Measurements from ENCODE around the gene HDAC10.
"Not testable (repeated sequence)": the region's sequence is repeated elsewhere in the genome, so short reads cannot be mapped to it uniquely, and the experiment has no call there.

Gene HDAC10

DNA sequence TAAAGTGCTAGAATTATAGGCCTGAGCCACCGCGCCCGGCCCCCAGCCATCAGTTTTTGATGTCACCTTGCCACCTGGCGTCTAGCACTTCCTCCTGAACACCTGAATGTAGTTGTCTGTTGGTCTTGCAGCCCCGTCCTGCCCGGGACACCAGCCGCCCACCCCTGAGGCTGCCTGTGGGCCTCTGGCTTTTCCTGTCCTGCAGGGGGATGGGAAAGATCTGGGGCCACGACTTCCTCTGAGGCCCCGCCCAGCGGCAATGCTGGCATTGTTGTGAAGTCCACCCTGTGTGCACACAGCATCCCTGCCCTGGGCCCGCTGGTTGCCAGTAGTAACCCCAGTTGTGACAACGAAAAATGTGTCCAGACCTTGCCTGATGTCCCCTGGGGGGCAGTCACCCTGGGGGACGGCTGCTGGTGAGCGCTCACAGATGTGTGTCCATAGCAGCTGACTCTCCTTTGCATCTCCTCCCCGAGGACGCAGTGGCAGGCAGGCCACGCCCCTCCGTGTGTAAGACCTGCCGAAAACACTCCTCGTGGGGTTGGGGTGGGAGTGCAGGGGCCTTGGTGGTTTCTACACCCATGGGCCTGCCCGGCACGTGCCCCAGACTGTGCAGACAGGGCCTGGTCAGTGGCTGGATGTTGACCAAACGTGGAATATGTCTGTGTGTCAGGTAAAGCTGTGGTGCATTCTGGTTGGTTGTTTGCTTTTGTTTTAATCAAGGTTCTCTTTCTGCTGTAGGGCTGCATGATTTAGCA, 43.5 kb downstream of the HDAC10 start:
- Histone ChIP-seq H3K4me3 (replicated peaks; ENCODE audit: insufficient read depth, low read length) (no peak overlapping the region), H3K27ac (replicated peaks) (peak overlapping the region; percentile 16; the same call in 1 of the 2 replicates)
- no peak for DNase-seq (ENCODE audit: low read depth in 1 of 2, low spot score in 1 of 2)

DNA sequence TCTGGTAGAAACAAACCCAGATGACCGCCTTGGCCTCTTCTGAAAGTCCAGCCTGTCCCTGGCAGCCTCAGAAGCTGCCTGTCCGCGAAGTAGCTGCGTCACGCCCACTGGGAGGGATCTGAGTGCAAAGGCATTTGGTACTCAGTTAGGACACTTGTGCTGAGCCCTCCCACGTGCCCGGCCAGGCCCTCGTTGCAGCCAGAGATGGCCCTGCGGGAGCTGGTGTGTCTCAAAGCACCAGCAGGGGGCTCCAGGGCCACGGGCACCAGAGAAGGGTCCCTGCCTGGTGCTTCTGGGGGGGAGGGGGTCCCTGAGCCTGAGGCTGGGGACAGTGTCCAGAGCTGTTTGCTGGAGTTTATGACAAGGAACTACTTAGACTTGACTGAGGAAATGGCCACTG, 44.5 kb downstream of the HDAC10 start:
- H3K27me3 ChIP-seq (ENCODE audit: insufficient read depth, poor library complexity, severe bottlenecking) = no peaks in the 10 kb centered on the region
- no peak for DNase-seq (ENCODE audit: low read depth in 1 of 2, low spot score in 1 of 2)
- H3K27ac ChIP-seq (replicated peaks) = no peak overlapping the region
- H3K4me3 ChIP-seq (replicated peaks; ENCODE audit: insufficient read depth, low read length) = no peak overlapping the region
- TF ChIP-seq SPI1 (IDR thresholded peaks at IDR 0.05; ENCODE audit: borderline replicate concordance, low read depth) (no peak), GABPA (IDR thresholded peaks at IDR 0.05; ENCODE audit: low read depth) (no peak), POLR2AphosphoS5 (IDR thresholded peaks at IDR 0.05; ENCODE audit: low read depth) (no peak)
- TF ChIP-seq, protein P1, sequence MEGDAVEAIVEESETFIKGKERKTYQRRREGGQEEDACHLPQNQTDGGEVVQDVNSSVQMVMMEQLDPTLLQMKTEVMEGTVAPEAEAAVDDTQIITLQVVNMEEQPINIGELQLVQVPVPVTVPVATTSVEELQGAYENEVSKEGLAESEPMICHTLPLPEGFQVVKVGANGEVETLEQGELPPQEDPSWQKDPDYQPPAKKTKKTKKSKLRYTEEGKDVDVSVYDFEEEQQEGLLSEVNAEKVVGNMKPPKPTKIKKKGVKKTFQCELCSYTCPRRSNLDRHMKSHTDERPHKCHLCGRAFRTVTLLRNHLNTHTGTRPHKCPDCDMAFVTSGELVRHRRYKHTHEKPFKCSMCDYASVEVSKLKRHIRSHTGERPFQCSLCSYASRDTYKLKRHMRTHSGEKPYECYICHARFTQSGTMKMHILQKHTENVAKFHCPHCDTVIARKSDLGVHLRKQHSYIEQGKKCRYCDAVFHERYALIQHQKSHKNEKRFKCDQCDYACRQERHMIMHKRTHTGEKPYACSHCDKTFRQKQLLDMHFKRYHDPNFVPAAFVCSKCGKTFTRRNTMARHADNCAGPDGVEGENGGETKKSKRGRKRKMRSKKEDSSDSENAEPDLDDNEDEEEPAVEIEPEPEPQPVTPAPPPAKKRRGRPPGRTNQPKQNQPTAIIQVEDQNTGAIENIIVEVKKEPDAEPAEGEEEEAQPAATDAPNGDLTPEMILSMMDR (IDR thresholded peaks at IDR 0.05; ENCODE audit: insufficient read depth, low read length) = no peak
- TF ChIP-seq, protein P2, sequence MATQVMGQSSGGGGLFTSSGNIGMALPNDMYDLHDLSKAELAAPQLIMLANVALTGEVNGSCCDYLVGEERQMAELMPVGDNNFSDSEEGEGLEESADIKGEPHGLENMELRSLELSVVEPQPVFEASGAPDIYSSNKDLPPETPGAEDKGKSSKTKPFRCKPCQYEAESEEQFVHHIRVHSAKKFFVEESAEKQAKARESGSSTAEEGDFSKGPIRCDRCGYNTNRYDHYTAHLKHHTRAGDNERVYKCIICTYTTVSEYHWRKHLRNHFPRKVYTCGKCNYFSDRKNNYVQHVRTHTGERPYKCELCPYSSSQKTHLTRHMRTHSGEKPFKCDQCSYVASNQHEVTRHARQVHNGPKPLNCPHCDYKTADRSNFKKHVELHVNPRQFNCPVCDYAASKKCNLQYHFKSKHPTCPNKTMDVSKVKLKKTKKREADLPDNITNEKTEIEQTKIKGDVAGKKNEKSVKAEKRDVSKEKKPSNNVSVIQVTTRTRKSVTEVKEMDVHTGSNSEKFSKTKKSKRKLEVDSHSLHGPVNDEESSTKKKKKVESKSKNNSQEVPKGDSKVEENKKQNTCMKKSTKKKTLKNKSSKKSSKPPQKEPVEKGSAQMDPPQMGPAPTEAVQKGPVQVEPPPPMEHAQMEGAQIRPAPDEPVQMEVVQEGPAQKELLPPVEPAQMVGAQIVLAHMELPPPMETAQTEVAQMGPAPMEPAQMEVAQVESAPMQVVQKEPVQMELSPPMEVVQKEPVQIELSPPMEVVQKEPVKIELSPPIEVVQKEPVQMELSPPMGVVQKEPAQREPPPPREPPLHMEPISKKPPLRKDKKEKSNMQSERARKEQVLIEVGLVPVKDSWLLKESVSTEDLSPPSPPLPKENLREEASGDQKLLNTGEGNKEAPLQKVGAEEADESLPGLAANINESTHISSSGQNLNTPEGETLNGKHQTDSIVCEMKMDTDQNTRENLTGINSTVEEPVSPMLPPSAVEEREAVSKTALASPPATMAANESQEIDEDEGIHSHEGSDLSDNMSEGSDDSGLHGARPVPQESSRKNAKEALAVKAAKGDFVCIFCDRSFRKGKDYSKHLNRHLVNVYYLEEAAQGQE (IDR thresholded peaks at IDR 0.05; ENCODE audit: insufficient replicate concordance, low read depth) = no peak

More for the DNA sequence above, 43.5 kb downstream of the HDAC10 start:
- TF ChIP-seq POLR2AphosphoS5 (IDR thresholded peaks at IDR 0.05; ENCODE audit: low read depth) = no peak
- TF ChIP-seq SPI1 (IDR thresholded peaks at IDR 0.05; ENCODE audit: borderline replicate concordance, low read depth) = no peak
- no peak for TF ChIP-seq GABPA (IDR thresholded peaks at IDR 0.05; ENCODE audit: low read depth)
- TF ChIP-seq, protein P1 (IDR thresholded peaks at IDR 0.05; ENCODE audit: insufficient read depth, low read length) = no peak
- TF ChIP-seq, protein P2 (IDR thresholded peaks at IDR 0.05; ENCODE audit: insufficient replicate concordance, low read depth) = no peak
- H3K27me3 ChIP-seq (ENCODE audit: insufficient read depth, poor library complexity, severe bottlenecking) = no peaks in the 10 kb centered on the region

DNA sequence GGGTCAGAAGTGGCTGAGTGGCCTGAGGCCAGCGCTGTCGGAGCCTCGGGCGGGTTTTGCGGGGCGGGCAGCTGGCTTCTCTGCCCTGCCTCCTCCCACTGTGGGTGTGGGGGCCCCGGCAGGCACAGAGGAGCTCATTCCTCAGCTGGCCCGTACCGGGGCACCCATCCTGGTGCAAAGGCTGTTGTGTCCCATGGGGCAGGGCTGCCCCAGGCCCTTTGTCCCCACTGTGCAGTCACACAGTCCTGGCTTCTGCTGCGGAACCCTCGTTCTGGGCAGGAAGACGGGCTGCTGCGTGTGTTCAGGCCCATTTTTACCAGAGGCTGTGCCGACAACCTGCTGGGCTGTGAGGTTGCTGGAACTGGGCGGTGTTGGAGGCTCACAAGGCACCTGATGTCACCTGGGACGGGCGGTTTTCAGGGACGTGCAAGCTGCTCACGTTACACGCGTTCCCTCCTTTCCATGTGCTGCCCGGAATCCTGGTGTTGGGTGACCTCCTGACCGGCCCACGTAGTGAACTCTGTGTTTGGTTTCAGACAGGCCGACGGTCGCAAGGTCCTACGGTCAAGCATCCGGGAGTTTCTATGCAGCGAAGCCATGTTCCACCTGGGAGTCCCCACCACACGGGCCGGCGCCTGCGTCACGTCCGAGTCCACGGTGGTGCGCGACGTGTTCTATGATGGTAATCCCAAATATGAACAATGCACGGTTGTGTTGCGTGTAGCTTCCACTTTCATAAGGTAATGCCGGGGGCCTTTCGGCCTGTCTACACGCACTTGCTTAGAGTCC, 45.1 kb downstream of the HDAC10 start:
- no peak overlapping the region for H3K4me3 ChIP-seq (replicated peaks; ENCODE audit: insufficient read depth, low read length)
- H3K27ac ChIP-seq (replicated peaks) = no peak overlapping the region
- H3K27me3 ChIP-seq (ENCODE audit: insufficient read depth, poor library complexity, severe bottlenecking) = no peaks in the 10 kb centered on the region
- DNase-seq (ENCODE audit: low read depth in 1 of 2, low spot score in 1 of 2) = no peak
- TF ChIP-seq POLR2AphosphoS5 (IDR thresholded peaks at IDR 0.05; ENCODE audit: low read depth) = no peak
- TF ChIP-seq SPI1 (IDR thresholded peaks at IDR 0.05; ENCODE audit: borderline replicate concordance, low read depth) = no peak
- no peak for TF ChIP-seq GABPA (IDR thresholded peaks at IDR 0.05; ENCODE audit: low read depth)
- TF ChIP-seq, protein P1 (IDR thresholded peaks at IDR 0.05; ENCODE audit: insufficient read depth, low read length) = no peak
- TF ChIP-seq, protein P2 (IDR thresholded peaks at IDR 0.05; ENCODE audit: insufficient replicate concordance, low read depth) = no peak

DNA sequence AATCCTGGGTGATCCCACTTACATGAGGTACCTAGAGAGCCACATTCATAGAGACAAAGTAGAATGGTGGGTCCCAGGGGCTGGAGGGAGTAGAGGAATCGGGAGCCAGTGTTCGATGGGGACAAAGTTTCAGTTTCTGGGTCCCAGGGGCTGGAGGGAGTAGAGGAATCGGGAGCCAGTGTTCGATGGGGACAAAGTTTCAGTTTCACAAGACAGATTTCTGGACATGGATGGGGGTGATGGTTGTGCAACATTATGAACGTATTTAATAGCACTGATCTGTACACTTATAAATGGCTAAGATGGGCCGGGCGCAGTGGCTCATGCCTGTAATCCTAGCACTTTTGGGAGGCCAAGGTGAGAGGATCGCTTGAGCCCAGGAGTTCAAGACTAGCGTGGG, 46.1 kb downstream of the HDAC10 start:
- DNase-seq (ENCODE audit: low read depth in 1 of 2, low spot score in 1 of 2); H3K4me3 ChIP-seq (replicated peaks; ENCODE audit: insufficient read depth, low read length); H3K27me3 ChIP-seq (ENCODE audit: insufficient read depth, poor library complexity, severe bottlenecking); H3K27ac ChIP-seq (replicated peaks): not testable (repeated sequence)
